IMR-90 (cell line): Measurements from ENCODE around the gene CDO1. TPM values are rescaled to one million over a fixed set of nuclear protein-coding genes. Genes with fewer than 3 reads are reported as not detected.

Experiments
- ATAC-seq: fragments of 200-7000 bp; cut with Tn5 transposase; 2 replicates; pipeline ENCODE4 v1.9.1; 2020; ENCODE audit warnings: low read depth, mild to moderate bottlenecking, moderate library complexity
- BruUV-seq: library from RNA; stranded (reverse); fragments of 400-500 nt; replicated peaks from 2 replicates; lab custom pipeline; 2021; lab: Mats Ljungman, UMichigan
- CTCF ChIA-PET: fragments of 300-600 bp; formaldehyde crosslinking; extraction: SDS; loops from one replicate; lab custom pipeline; 2021; ENCODE audit warnings: antibody characterized with exemption; lab: Yijun Ruan, JAX
- POLR2A ChIA-PET: fragments of 300-600 bp; sonication (Branson Sonifier 250); formaldehyde crosslinking; loops from one replicate; lab custom pipeline; 2022; ENCODE audit warnings: antibody characterized with exemption; ENCODE audit not compliant: unreplicated experiment; lab: Charles Lee
- DNase-seq: peaks from one replicate; pipeline ENCODE4 v3.0.0; 2013
- H2AFZ ChIP-seq: replicated peaks from 2 replicates; pipeline ENCODE3; 2013; ENCODE audit warnings: low read length, mild to moderate bottlenecking; ENCODE audit not compliant: poor library complexity
- H2AK5ac ChIP-seq: 2 replicates; pipeline ENCODE4 v1.6.1; 2013; ENCODE audit warnings: low read depth, low read length, inconsistent platforms
- H2AK9ac ChIP-seq: replicated peaks from 2 replicates; pipeline ENCODE3; 2013; ENCODE audit warnings: mild to moderate bottlenecking, low read depth, low read length, moderate library complexity; ENCODE audit not compliant: poor library complexity
- H2BK120ac ChIP-seq: 2 replicates; pipeline ENCODE4 v1.6.1; 2013; ENCODE audit warnings: low read depth, low read length, inconsistent platforms
- H2BK15ac ChIP-seq: 3 replicates; pipeline ENCODE4 v1.6.1; 2013; ENCODE audit warnings: low read depth, low read length, inconsistent platforms
- H2BK20ac ChIP-seq: 2 replicates; pipeline ENCODE4 v1.6.1; 2013; ENCODE audit warnings: low read depth, mild to moderate bottlenecking, inconsistent platforms, low read length, moderate library complexity
- H2BK5ac ChIP-seq: 2 replicates; pipeline ENCODE4 v1.6.1; 2013; ENCODE audit warnings: mild to moderate bottlenecking, low read depth, low read length, inconsistent platforms; ENCODE audit not compliant: poor library complexity, severe bottlenecking
- H3K14ac ChIP-seq: replicated peaks from 2 replicates; pipeline ENCODE4 v1.6.1; 2013; ENCODE audit warnings: low read depth, low read length, inconsistent platforms
- H3K18ac ChIP-seq: 2 replicates; pipeline ENCODE4 v1.6.1; 2013; ENCODE audit warnings: low read depth, low read length, control low read depth
- H3K23ac ChIP-seq: 2 replicates; pipeline ENCODE4 v1.6.1; 2013; ENCODE audit warnings: low read depth, low read length, inconsistent platforms
- H3K27ac ChIP-seq: 2 replicates; pipeline ENCODE4 v1.5.1; 2013; ENCODE audit warnings: mild to moderate bottlenecking, control low read depth, low read length; ENCODE audit not compliant: insufficient read depth
- H3K27me3 ChIP-seq: 2 replicates; pipeline ENCODE4 v1.6.1; 2013; ENCODE audit warnings: low read length; ENCODE audit not compliant: control insufficient read depth, insufficient read depth
- H3K36me3 ChIP-seq: 2 replicates; pipeline ENCODE4 v1.6.1; 2013; ENCODE audit warnings: low read length, mixed read lengths; ENCODE audit not compliant: control insufficient read depth, insufficient read depth
- H3K4ac ChIP-seq: 2 replicates; pipeline ENCODE4 v1.6.1; 2013; ENCODE audit warnings: low read depth, low read length, inconsistent platforms
- H3K4me1 ChIP-seq: 2 replicates; pipeline ENCODE4 v1.6.1; 2013; ENCODE audit warnings: low read length, mixed read lengths; ENCODE audit not compliant: control insufficient read depth, insufficient read depth
- H3K4me2 ChIP-seq: 2 replicates; pipeline ENCODE4 v1.6.1; 2013; ENCODE audit warnings: low read depth, mild to moderate bottlenecking, control low read depth, low read length, moderate library complexity
- H3K4me3 ChIP-seq: 2 replicates; pipeline ENCODE4 v1.5.1; 2013; ENCODE audit warnings: low read depth, mild to moderate bottlenecking, control low read depth, low read length, moderate library complexity; ENCODE audit not compliant: insufficient read depth
- H3K56ac ChIP-seq: 2 replicates; pipeline ENCODE4 v1.6.1; 2013; ENCODE audit warnings: low read length, inconsistent platforms; ENCODE audit not compliant: insufficient read depth; ENCODE audit errors: extremely low read depth
- H3K79me1 ChIP-seq, 2 experiments: 2 replicates each; pipeline ENCODE4 v1.6.1; 2013; ENCODE audit warnings: low read length in 2 of 2, inconsistent platforms in 1 of 2, low read depth in 1 of 2
- H3K9ac ChIP-seq: 2 replicates; pipeline ENCODE4 v1.6.1; 2013; ENCODE audit warnings: low read depth, low read length, control low read depth
- H3K9me1 ChIP-seq: 2 replicates; pipeline ENCODE4 v1.6.1; 2013; ENCODE audit warnings: low read length, inconsistent platforms; ENCODE audit not compliant: insufficient read depth
- H3K9me3 ChIP-seq: 2 replicates; pipeline ENCODE4 v1.6.1; 2013; ENCODE audit warnings: low read length; ENCODE audit not compliant: control insufficient read depth, insufficient read depth
- H4K20me1 ChIP-seq: 2 replicates; pipeline ENCODE4 v1.6.1; 2013; ENCODE audit warnings: low read length, inconsistent platforms; ENCODE audit not compliant: insufficient read depth
- H4K5ac ChIP-seq: 2 replicates; pipeline ENCODE4 v1.6.1; 2013; ENCODE audit warnings: mild to moderate bottlenecking, low read depth, low read length, control low read depth
- H4K8ac ChIP-seq, 2 experiments: 2 replicates each; pipeline ENCODE4 v1.6.1; 2013; ENCODE audit warnings: low read depth in 2 of 2, low read length in 2 of 2, control low read depth in 1 of 2, inconsistent platforms in 1 of 2
- H4K91ac ChIP-seq: 2 replicates; pipeline ENCODE4 v1.6.1; 2013; ENCODE audit warnings: low read depth, low read length, inconsistent platforms; ENCODE audit not compliant: insufficient read depth
- BHLHE40 ChIP-seq: fragments of 150-350 bp; IDR thresholded peaks from 2 replicates; pipeline ENCODE4 v1.6.1; 2016; ENCODE audit warnings: mild to moderate bottlenecking, low read depth, low read length
- CEBPB ChIP-seq: IDR thresholded peaks from 2 replicates; pipeline ENCODE4 v1.6.1; 2012; ENCODE audit warnings: low read depth, low read length, improper control_type of control experiment
- CHD1 ChIP-seq: IDR thresholded peaks from 2 replicates; pipeline ENCODE4 v1.6.1; 2012; ENCODE audit warnings: low read depth, low read length, improper control_type of control experiment
- CTCF ChIP-seq: conservative IDR thresholded peaks from 2 replicates; pipeline ENCODE4 v1.5.1; 2012; ENCODE audit warnings: mild to moderate bottlenecking, low read depth, low read length, improper control_type of control experiment
- FOS ChIP-seq: fragments of 150-350 bp; IDR thresholded peaks from 2 replicates; pipeline ENCODE4 v1.6.1; 2016; ENCODE audit warnings: low read depth, low read length
- MAFK ChIP-seq: IDR thresholded peaks from 2 replicates; pipeline ENCODE4 v1.6.1; 2012; ENCODE audit warnings: low read depth, low read length, improper control_type of control experiment
- MAZ ChIP-seq: IDR thresholded peaks from 2 replicates; pipeline ENCODE4 v1.6.1; 2012; ENCODE audit warnings: low read depth, mild to moderate bottlenecking, low read length, improper control_type of control experiment, moderate library complexity, borderline replicate concordance
- MXI1 ChIP-seq: IDR thresholded peaks from 2 replicates; pipeline ENCODE4 v1.6.1; 2012; ENCODE audit warnings: low read depth, mild to moderate bottlenecking, low read length, moderate library complexity, borderline replicate concordance
- NFE2L2 ChIP-seq: fragments of 150-350 bp; IDR thresholded peaks from 2 replicates; pipeline ENCODE4 v1.6.1; 2016; ENCODE audit warnings: low read depth, mild to moderate bottlenecking, low read length
- POLR2A ChIP-seq: IDR thresholded peaks from 2 replicates; pipeline ENCODE4 v1.6.1; 2012; ENCODE audit warnings: mild to moderate bottlenecking, low read depth, low read length
- RAD21 ChIP-seq: IDR thresholded peaks from 2 replicates; pipeline ENCODE4 v1.6.1; 2012; ENCODE audit warnings: low read length, improper control_type of control experiment
- RCOR1 ChIP-seq: IDR thresholded peaks from 2 replicates; pipeline ENCODE4 v1.6.1; 2012; ENCODE audit warnings: mild to moderate bottlenecking, low read length, improper control_type of control experiment; ENCODE audit not compliant: insufficient replicate concordance
- RFX5 ChIP-seq: IDR thresholded peaks from 2 replicates; pipeline ENCODE4 v1.8.0; 2012; ENCODE audit warnings: low read depth, mild to moderate bottlenecking, low read length, moderate library complexity
- SMC3 ChIP-seq: fragments of 150-350 bp; IDR thresholded peaks from 2 replicates; pipeline ENCODE4 v1.6.1; 2016; ENCODE audit warnings: low read depth, mild to moderate bottlenecking, antibody characterized with exemption, low read length, moderate library complexity
- USF2 ChIP-seq: fragments of 150-350 bp; IDR thresholded peaks from 2 replicates; pipeline ENCODE4 v1.6.1; 2017; ENCODE audit warnings: mild to moderate bottlenecking, antibody characterized with exemption, low read length, low read depth
- WGBS, 2 experiments: methylation state at CpG; one replicate each; pipeline versions ENCODE4 v1.1.5 to v1.1.7; 2013; ENCODE audit warnings: missing lambda C conversion rate in 2 of 2; ENCODE audit not compliant: insufficient read length in 1 of 2; ENCODE audit errors: extremely low coverage in 2 of 2; 5-methylcytosine and 5-hydroxymethylcytosine counted together
- dilution Hi-C: fragments of 300-500 bp; cut with HindIII; formaldehyde crosslinking; loops from one replicate; pipeline ENCODE4 v1.14.3; 2018; ENCODE audit warnings: low sequenced_read_pairs; ENCODE audit not compliant: unreplicated experiment
- in situ Hi-C: fragments of 300-500 bp; cut with MboI; formaldehyde crosslinking; loops from 3 replicates; pipeline ENCODE4 v1.14.3; 2019; ENCODE audit warnings: low sequenced_read_pairs, inconsistent platforms, mixed read lengths
- intact Hi-C: fragments of 100-400 bp; cut with micrococcal nuclease; formaldehyde crosslinking; loops from 2 replicates; pipeline ENCODE4 v1.10.0; 2022
- polyA plus RNA-seq, 3 experiments: library from polyadenylated mRNA; depleted of rRNA; stranded (reverse); fragments of >200 nt; gene quantifications; 2 replicates each; pipeline ENCODE4 v1.2.3, GENCODE V29; 2012; ENCODE audit warnings: low replicate concordance in 1 of 3
- total RNA-seq: library from RNA; depleted of rRNA; stranded (reverse); fragments of >200 nt; gene quantifications from 2 replicates; pipeline ENCODE4 v1.2.3, GENCODE V29; 2012
- TF ChIP-seq, protein P1 (sequence below): fragments of 150-350 bp; IDR thresholded peaks from 2 replicates; pipeline ENCODE4 v1.6.1; 2016; ENCODE audit warnings: low read depth, mild to moderate bottlenecking, low read length, moderate library complexity, borderline replicate concordance

CDO1 gene
- total and polyA plus RNA-seq, 2 of the 4 experiments (the other 2 are of a cell fraction): 4.8 to 8.6 TPM

GRCh38 chr5:115758356-115758755 lies 58.1 kb downstream of the CDO1 start:
- dilution Hi-C loops: no loop called here
- no peak for ATAC-seq
- Histone ChIP-seq H2BK15ac (no peak overlapping the region), H3K4me3 (no peak overlapping the region), H2AK9ac (no peak overlapping the region), H3K27ac (no peak overlapping the region), H3K27me3 (no peaks in the 10 kb centered on the region), H3K4me1 (no peaks in the 10 kb centered on the region), H3K23ac (no peak overlapping the region), H3K4me2 (no peak overlapping the region), H3K14ac (no peak overlapping the region), H2BK5ac (no peak overlapping the region), H3K36me3 (no peaks in the 10 kb centered on the region), H4K91ac (no peak overlapping the region), H3K9me3 (no peaks in the 10 kb centered on the region), H2AK5ac (no peak overlapping the region), H4K5ac (no peak overlapping the region), H2BK20ac (no peak overlapping the region), H3K79me1 (no peaks in the 10 kb centered on the region), H3K9me1 (no peaks in the 10 kb centered on the region), H2AFZ (no peak overlapping the region), H4K20me1 (no peaks in the 10 kb centered on the region), H3K9ac (no peak overlapping the region), H2BK120ac (no peak overlapping the region), H3K18ac (no peak overlapping the region), H3K4ac (no peak overlapping the region), H3K56ac (no peak overlapping the region), H4K8ac (no peak overlapping the region)
- in situ Hi-C loops: no loop called here
- BruUV-seq: no TSS peak
- 40% methylated on average over 1 of the region's 5 CpGs; no CpG with 5 or more reads in 1 of the 2 experiments for WGBS, 2 experiments
- intact Hi-C loops: no loop called here
- DNase-seq: no peak
- CTCF ChIA-PET: interaction anchor here (0.6 kb wide), 1 partner anchor 1002 kb away, joined by 3 read pairs; no protein-coding TSS in a partner anchor
- no peak for TF ChIP-seq CTCF
- TF ChIP-seq RAD21: no peak
- no peak for TF ChIP-seq RFX5
- TF ChIP-seq RCOR1: no peak
- TF ChIP-seq MAFK: no peak
- TF ChIP-seq, protein P1, sequence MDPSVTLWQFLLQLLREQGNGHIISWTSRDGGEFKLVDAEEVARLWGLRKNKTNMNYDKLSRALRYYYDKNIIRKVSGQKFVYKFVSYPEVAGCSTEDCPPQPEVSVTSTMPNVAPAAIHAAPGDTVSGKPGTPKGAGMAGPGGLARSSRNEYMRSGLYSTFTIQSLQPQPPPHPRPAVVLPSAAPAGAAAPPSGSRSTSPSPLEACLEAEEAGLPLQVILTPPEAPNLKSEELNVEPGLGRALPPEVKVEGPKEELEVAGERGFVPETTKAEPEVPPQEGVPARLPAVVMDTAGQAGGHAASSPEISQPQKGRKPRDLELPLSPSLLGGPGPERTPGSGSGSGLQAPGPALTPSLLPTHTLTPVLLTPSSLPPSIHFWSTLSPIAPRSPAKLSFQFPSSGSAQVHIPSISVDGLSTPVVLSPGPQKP: no peak
- TF ChIP-seq CEBPB: no peak
- no peak for TF ChIP-seq NFE2L2
- no peak for TF ChIP-seq FOS
- no peak for TF ChIP-seq CHD1
- TF ChIP-seq USF2: no peak
- no peak for TF ChIP-seq POLR2A
- no peak for TF ChIP-seq MXI1
- TF ChIP-seq MAZ: no peak
- TF ChIP-seq BHLHE40: no peak
- TF ChIP-seq SMC3: no peak
- POLR2A ChIA-PET: no interaction called here
